GM12864 (cell line): ENCODE measurements around the gene ZNF316.

Experiments
- DNase-seq: peaks from one replicate; pipeline ENCODE4 v3.0.0-alpha.2; 2011; ENCODE audit warnings: low read depth
- H3K4me3 ChIP-seq: 2 replicates; pipeline ENCODE4 v1.5.1; 2011; ENCODE audit warnings: mild to moderate bottlenecking, low read depth, low read length, control low read depth
- CTCF ChIP-seq: IDR thresholded peaks from 2 replicates; pipeline ENCODE4 v1.5.1; 2011; ENCODE audit warnings: low read depth, mild to moderate bottlenecking, moderate library complexity, low read length, control low read depth, inconsistent platforms; ENCODE audit errors: missing control alignments

ZNF316 gene

GRCh38 chr7:6636741-6637543 is at the start of gene ZNF316:
Gene ZNF316 (plus strand): TSS chr7:6637318. CDS start chr7:6642410, 5,092 bp downstream.
- no peak for TF ChIP-seq CTCF
- DNase-seq: no peak
- H3K4me3 ChIP-seq: peak within 1 kb of the TSS; percentile 73

- no peak for DNase-seq
- TF ChIP-seq CTCF: no peak
- no peak overlapping the region for H3K4me3 ChIP-seq
These were observed 48.6 kb upstream of the ZNF316 start for GRCh38 chr7:6588566-6588965.

- peak overlapping the region; percentile 47 for H3K4me3 ChIP-seq
- no peak for TF ChIP-seq CTCF
- no peak for DNase-seq
These were observed 47.8 kb upstream of the ZNF316 start for GRCh38 chr7:6589151-6589828.

- peak within 1 kb of the TSS; percentile 98 for H3K4me3 ChIP-seq
- peak; percentile 68 for TF ChIP-seq CTCF
- DNase-seq: peak; percentile 49
These were observed 47.1 kb upstream of the ZNF316 start, which contains the start of gene INTS15 for GRCh38 chr7:6589829-6590644. Gene INTS15 (plus strand): TSS chr7:6590021. CDS start chr7:6590284, 263 bp downstream.

GRCh38 chr7:6590645-6591110 is 46.4 kb upstream of the ZNF316 start:
- peak overlapping the region; percentile 98 for H3K4me3 ChIP-seq
- no peak for TF ChIP-seq CTCF
- no peak for DNase-seq

- TF ChIP-seq CTCF: no peak
- H3K4me3 ChIP-seq: no peak overlapping the region
- no peak for DNase-seq
These were observed 37.0 kb upstream of the ZNF316 start for GRCh38 chr7:6600093-6600492.
